Measurements from ENCODE around the gene ARNT2. TPM values are rescaled to one million over a fixed set of nuclear protein-coding genes. Genes with fewer than 3 reads are reported as not detected.

The ARNT2 gene
- total RNA-seq, 1 donor from 2014 or later: 35.7 TPM

- Mint-ChIP-seq H3K4me1 (ENCODE audit: low read depth, unreplicated experiment) (no peaks in the 10 kb centered on the region), H3K4me3 (ENCODE audit: unreplicated experiment) (no peak overlapping the region), H3K9me3 (ENCODE audit: unreplicated experiment) (peaks cover 2% of the 10 kb centered on the region), H3K27ac (ENCODE audit: unreplicated experiment) (peak overlapping the region; percentile 25), H3K27me3 (ENCODE audit: unreplicated experiment) (no peaks in the 10 kb centered on the region), H3K36me3 (ENCODE audit: unreplicated experiment) (peaks cover 23% of the 10 kb centered on the region)
- DNase-seq: no peak
- no peak for TF ChIP-seq CTCF (IDR thresholded peaks at IDR 0.05; ENCODE audit: partially characterized antibody, unreplicated experiment)
These were observed 153.5 kb downstream of the ARNT2 start for GRCh38 chr15:80557441-80558234.

- no peak for TF ChIP-seq CTCF (IDR thresholded peaks at IDR 0.05; ENCODE audit: partially characterized antibody, unreplicated experiment)
- no peaks in the 10 kb centered on the region for H3K4me1 Mint-ChIP-seq (ENCODE audit: low read depth, unreplicated experiment)
- peaks cover 29% of the 10 kb centered on the region for H3K36me3 Mint-ChIP-seq (ENCODE audit: unreplicated experiment)
- peaks cover 2% of the 10 kb centered on the region for H3K9me3 Mint-ChIP-seq (ENCODE audit: unreplicated experiment)
- no peak overlapping the region for H3K27ac Mint-ChIP-seq (ENCODE audit: unreplicated experiment)
- H3K4me3 Mint-ChIP-seq (ENCODE audit: unreplicated experiment): no peak overlapping the region
- no peak for DNase-seq
- H3K27me3 Mint-ChIP-seq (ENCODE audit: unreplicated experiment): no peaks in the 10 kb centered on the region
These were observed 154.6 kb downstream of the ARNT2 start for GRCh38 chr15:80558631-80559319.

GRCh38 chr15:80559320-80559693 is 155.1 kb downstream of the ARNT2 start:
- peaks cover 2% of the 10 kb centered on the region for H3K9me3 Mint-ChIP-seq (ENCODE audit: unreplicated experiment)
- peaks cover 33% of the 10 kb centered on the region for H3K36me3 Mint-ChIP-seq (ENCODE audit: unreplicated experiment)
- no peak for DNase-seq
- TF ChIP-seq CTCF (IDR thresholded peaks at IDR 0.05; ENCODE audit: partially characterized antibody, unreplicated experiment): no peak
- no peaks in the 10 kb centered on the region for H3K4me1 Mint-ChIP-seq (ENCODE audit: low read depth, unreplicated experiment)
- H3K27ac Mint-ChIP-seq (ENCODE audit: unreplicated experiment): no peak overlapping the region
- no peak overlapping the region for H3K4me3 Mint-ChIP-seq (ENCODE audit: unreplicated experiment)
- H3K27me3 Mint-ChIP-seq (ENCODE audit: unreplicated experiment): peaks cover 2% of the 10 kb centered on the region

GRCh38 chr15:80559761-80560160 is 155.6 kb downstream of the ARNT2 start:
- Mint-ChIP-seq H3K36me3 (ENCODE audit: unreplicated experiment) (peaks cover 33% of the 10 kb centered on the region), H3K4me3 (ENCODE audit: unreplicated experiment) (no peak overlapping the region), H3K4me1 (ENCODE audit: low read depth, unreplicated experiment) (no peaks in the 10 kb centered on the region), H3K27me3 (ENCODE audit: unreplicated experiment) (peaks cover 2% of the 10 kb centered on the region), H3K9me3 (ENCODE audit: unreplicated experiment) (peaks cover 2% of the 10 kb centered on the region), H3K27ac (ENCODE audit: unreplicated experiment) (no peak overlapping the region)
- DNase-seq: no peak
- TF ChIP-seq CTCF (IDR thresholded peaks at IDR 0.05; ENCODE audit: partially characterized antibody, unreplicated experiment): no peak
